GM12878 (cell line): ENCODE data around the gene CIDEC. TPM values are rescaled to one million over a fixed set of nuclear protein-coding genes. Genes with fewer than 3 reads are reported as not detected.

Source experiments
- ATAC-seq: fragments of 200-7000 bp; cut with Tn5 transposase; 3 replicates; pipeline ENCODE4 v1.9.1; 2020; ENCODE audit warnings: mild to moderate bottlenecking, moderate library complexity
- BruUV-seq: library from RNA; stranded (reverse); fragments of 400-500 nt; replicated peaks from 2 replicates; lab custom pipeline; 2021; lab: Mats Ljungman, UMichigan
- CTCF ChIA-PET: fragments of 300-600 bp; sonication (Branson Sonifier 250); formaldehyde crosslinking; extraction: SDS; loops from one replicate; lab custom pipeline; 2021; ENCODE audit warnings: inconsistent platforms; lab: Yijun Ruan, JAX
- POLR2A ChIA-PET: fragments of 350-600 bp; formaldehyde crosslinking; extraction: SDS; loops from one replicate; lab custom pipeline; 2021; ENCODE audit warnings: inconsistent platforms; lab: Charles Lee
- RAD21 ChIA-PET: fragments of 300-600 bp; sonication (Branson Sonifier 250); formaldehyde crosslinking; loops from one replicate; lab custom pipeline; 2023; ENCODE audit warnings: antibody characterized with exemption; ENCODE audit not compliant: unreplicated experiment; lab: Charles Lee
- SMC1A ChIA-PET: fragments of 300-600 bp; sonication (Branson Sonifier 250); formaldehyde crosslinking; loops from one replicate; lab custom pipeline; 2023; ENCODE audit not compliant: unreplicated experiment, uncharacterized antibody; lab: Charles Lee
- DNase-seq: peaks from one replicate; pipeline ENCODE4 v3.0.0-alpha.2; 2011; ENCODE audit warnings: low read depth, low spot score
- FAIRE-seq: peaks from 3 replicates; lab custom pipeline; 2011; peaks lifted over from hg19 to GRCh38; lab: Jason Lieb, UNC
- H2AFZ ChIP-seq: 2 replicates; pipeline ENCODE4 v1.6.0; 2011; ENCODE audit warnings: low read depth, low read length, control low read depth; ENCODE audit not compliant: control insufficient read depth
- H3K27ac ChIP-seq: 2 replicates; pipeline ENCODE4 v1.5.1; 2011; ENCODE audit warnings: control low read depth; ENCODE audit not compliant: control insufficient read depth, insufficient read depth
- H3K27me3 ChIP-seq, 2 experiments: replicated peaks in 1 of 2; 2 replicates each; pipeline versions ENCODE4 v1.6.0 to v1.6.1; 2011; ENCODE audit warnings: low read length in 1 of 2; ENCODE audit not compliant: control insufficient read depth in 2 of 2, insufficient read depth in 2 of 2
- H3K36me3 ChIP-seq, 2 experiments: 2 replicates each; pipeline ENCODE4 v1.5.1; 2011; ENCODE audit warnings: low read length in 1 of 2; ENCODE audit not compliant: control insufficient read depth in 2 of 2, insufficient read depth in 2 of 2
- H3K4me1 ChIP-seq: 2 replicates; pipeline ENCODE4 v1.6.1; 2011; ENCODE audit warnings: mild to moderate bottlenecking, low read length, moderate library complexity, mixed read lengths; ENCODE audit not compliant: control insufficient read depth, insufficient read depth
- H3K4me2 ChIP-seq: 2 replicates; pipeline ENCODE4 v1.6.0; 2011; ENCODE audit warnings: control low read depth; ENCODE audit not compliant: control insufficient read depth, insufficient read depth
- H3K4me3 ChIP-seq: fragments of 200-600 bp; sonication (generic); 2 replicates; pipeline ENCODE4 v1.5.1; 2016
- H3K79me2 ChIP-seq: 2 replicates; pipeline ENCODE4 v1.6.0; 2011; ENCODE audit warnings: low read length; ENCODE audit not compliant: control insufficient read depth, insufficient read depth
- H3K9ac ChIP-seq: 2 replicates; pipeline ENCODE4 v1.8.0; 2011; ENCODE audit warnings: low read length, control low read depth, mixed read lengths; ENCODE audit not compliant: control insufficient read depth, insufficient read depth
- H3K9me3 ChIP-seq: replicated peaks from 3 replicates; pipeline ENCODE4 v1.5.1; 2011; ENCODE audit warnings: mild to moderate bottlenecking, low read length; ENCODE audit not compliant: control insufficient read depth, insufficient read depth
- H4K20me1 ChIP-seq: 2 replicates; pipeline ENCODE4 v1.6.0; 2011; ENCODE audit not compliant: control insufficient read depth, insufficient read depth
- ASH2L ChIP-seq: fragments of 300-600, 200-600 bp; sonication (generic); IDR thresholded peaks from 2 replicates; pipeline ENCODE4 v1.6.1; 2017; ENCODE audit warnings: low read depth, mild to moderate bottlenecking, borderline replicate concordance
- EZH2 ChIP-seq: IDR thresholded peaks from 2 replicates; pipeline ENCODE4 v1.6.1; 2012; ENCODE audit warnings: low read depth, mild to moderate bottlenecking, control low read depth, inconsistent platforms, low read length, borderline replicate concordance; ENCODE audit not compliant: control insufficient read depth
- FOXK2 ChIP-seq: fragments of 450-650 bp; IDR thresholded peaks from 2 replicates; pipeline ENCODE4 v1.6.1; 2017; ENCODE audit warnings: mild to moderate bottlenecking, moderate library complexity
- IKZF2 ChIP-seq, 2 experiments: fragments of 450-650 bp; IDR thresholded peaks; 2 replicates each; pipeline ENCODE4 v1.6.1; 2017; ENCODE audit warnings: mild to moderate bottlenecking in 2 of 2, moderate library complexity in 2 of 2
- IRF5 ChIP-seq: fragments of 450-650 bp; IDR thresholded peaks from 2 replicates; pipeline ENCODE4 v1.6.1; 2017; ENCODE audit warnings: borderline replicate concordance
- JUNB ChIP-seq: IDR thresholded peaks from 2 replicates; pipeline ENCODE4 v1.6.1; 2016; ENCODE audit warnings: antibody characterized with exemption, mild to moderate bottlenecking
- KLF5 ChIP-seq: fragments of 450-650 bp; IDR thresholded peaks from 2 replicates; pipeline ENCODE4 v1.6.1; 2014; ENCODE audit warnings: mild to moderate bottlenecking; ENCODE audit not compliant: partially characterized antibody
- MTA3 ChIP-seq: IDR thresholded peaks from 2 replicates; pipeline ENCODE4 v1.6.1; 2012; ENCODE audit warnings: low read length, inconsistent platforms, borderline replicate concordance
- NRF1 ChIP-seq: conservative IDR thresholded peaks from 2 replicates; pipeline ENCODE4 v1.6.1; 2011; ENCODE audit warnings: mild to moderate bottlenecking, low read depth, low read length, improper control_type of control experiment
- PAX5 ChIP-seq: IDR thresholded peaks from 2 replicates; pipeline ENCODE4 v1.6.1; 2011; ENCODE audit warnings: low read depth, low read length, borderline replicate concordance
- PAX8 ChIP-seq: fragments of 450-650 bp; IDR thresholded peaks from 2 replicates; pipeline ENCODE4 v1.6.1; 2017; ENCODE audit warnings: mild to moderate bottlenecking, moderate library complexity
- POLR2A ChIP-seq: IDR thresholded peaks from 2 replicates; pipeline ENCODE4 v1.6.1; 2011; ENCODE audit warnings: low read depth, mild to moderate bottlenecking, low read length
- RBBP5 ChIP-seq: fragments of 200-600 bp; sonication (generic); conservative IDR thresholded peaks from 2 replicates; pipeline ENCODE4 v1.6.1; 2016
- SIN3A ChIP-seq: IDR thresholded peaks from 2 replicates; pipeline ENCODE4 v1.6.1; 2012; ENCODE audit warnings: low read depth, low read length, improper control_type of control experiment
- SP1 ChIP-seq: IDR thresholded peaks from one replicate; pipeline ENCODE4 v1.6.1; 2011; ENCODE audit warnings: low read depth, low read length
- SREBF1 ChIP-seq: IDR thresholded peaks from 2 replicates; pipeline ENCODE4 v1.6.1; 2012; ENCODE audit warnings: mild to moderate bottlenecking, low read length
- YBX1 ChIP-seq: fragments of 450-650 bp; IDR thresholded peaks from 2 replicates; pipeline ENCODE4 v1.6.1; 2016; ENCODE audit warnings: antibody characterized with exemption
- YY1 ChIP-seq: IDR thresholded peaks from 2 replicates; pipeline ENCODE4 v1.6.1; 2011; ENCODE audit warnings: low read depth, mild to moderate bottlenecking, low read length
- ZNF217 ChIP-seq: fragments of 450-650 bp; IDR thresholded peaks from 2 replicates; pipeline ENCODE4 v1.6.1; 2017; ENCODE audit warnings: antibody characterized with exemption, mild to moderate bottlenecking
- ZZZ3 ChIP-seq: IDR thresholded peaks from 2 replicates; pipeline ENCODE4 v1.6.1; 2011; ENCODE audit warnings: low read depth; ENCODE audit not compliant: control insufficient read depth, insufficient read length
- WGBS: methylation state at CpG from one replicate; pipeline ENCODE4 v1.1.6; 2016; ENCODE audit warnings: low lambda C conversion rate; ENCODE audit not compliant: insufficient replicate concordance, insufficient coverage; ENCODE audit errors: missing lambda C conversion rate; 5-methylcytosine and 5-hydroxymethylcytosine counted together
- in situ Hi-C: fragments of 300-500 bp; cut with MboI; formaldehyde crosslinking; loops from 9 replicates; pipeline ENCODE4 v1.14.3; 2018; ENCODE audit warnings: mixed read lengths
- intact Hi-C: fragments of 100-400 bp; cut with micrococcal nuclease; formaldehyde crosslinking; loops from one replicate; pipeline ENCODE4 v1.14.2; 2022; ENCODE audit not compliant: unreplicated experiment
- polyA plus RNA-seq, 11 experiments: library from polyadenylated mRNA; depleted of rRNA in 4 of 11; unstranded in 6 of 11; stranded (reverse) in 5 of 11; fragments of >200 nt; fragmentation: Nextera tagmentation in 4 of 11; fragmentation: Illumina TruSeq in 1 of 11; extraction: Ambion mirVana in 4 of 11; extraction: Trizol in 1 of 11; gene quantifications; 1 replicate in 1 of 11; 2 replicates in 10 of 11; pipeline versions ENCODE4 v1.2.1 to v1.2.3, GENCODE V29; 2011 to 2016; ENCODE audit warnings: inconsistent platforms in 2 of 11, missing spikeins in 2 of 11, low read depth in 1 of 11
- total RNA-seq, 4 experiments: library from RNA; depleted of rRNA in 3 of 4; stranded (reverse); fragments of >200 nt in 3 of 4; fragmentation: Illumina TruSeq in 1 of 4; extraction: Trizol in 1 of 4; gene quantifications; 2 replicates each; pipeline versions ENCODE4 v1.2.1 to v1.2.3, GENCODE V29; 2013 to 2021

CIDEC gene
- total and polyA plus RNA-seq, 10 of the 15 experiments (the other 5 are each of a cell fraction or from before 2014, with no cell fraction given): 0.10 to 0.49 TPM; not detected in 8

DNA sequence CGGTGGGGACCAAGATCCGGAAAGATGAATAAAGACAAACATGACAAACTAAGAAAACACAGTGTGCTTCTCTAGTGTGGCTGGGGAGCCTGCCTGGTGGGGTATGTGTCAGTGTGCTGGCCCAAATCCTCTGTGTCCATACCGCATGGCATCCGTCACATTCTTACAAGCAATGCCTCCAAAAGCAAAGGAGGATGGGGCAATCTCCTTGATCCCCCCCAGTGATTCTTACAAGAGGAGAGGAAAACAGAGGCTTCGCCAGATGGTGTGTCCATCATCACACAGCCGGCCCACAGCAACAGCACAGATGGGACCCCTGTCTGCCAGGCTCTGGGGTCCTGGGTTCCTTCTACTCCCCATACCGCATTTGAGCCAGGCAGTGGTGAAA, 36.3 kb upstream of the CIDEC start:
- intact Hi-C loops (no loop called here), in situ Hi-C loops (no loop called here)
- peaks cover 10% of the 10 kb centered on the region for H3K4me1 ChIP-seq
- no TSS peak for BruUV-seq
- no peaks in the 10 kb centered on the region for H3K79me2 ChIP-seq
- no peak overlapping the region for H3K27ac ChIP-seq
- no peaks in the 10 kb centered on the region for H4K20me1 ChIP-seq
- SMC1A ChIA-PET: interaction anchor here (0.5 kb wide), 1 partner anchor 16 kb away, joined by 3 read pairs; no protein-coding TSS in a partner anchor
- RAD21 ChIA-PET: interaction anchor here (1.2 kb wide), 1 partner anchor 17 kb away, joined by 5 read pairs; the partner anchor contains the start of gene CRELD1
- H3K36me3 ChIP-seq: no peaks in the 10 kb centered on the region
- H3K4me3 ChIP-seq: no peak overlapping the region
- POLR2A ChIA-PET: interaction anchor here (1.1 kb wide), 1 partner anchor 19 kb away, joined by 3 read pairs; no protein-coding TSS in a partner anchor
- no peak for FAIRE-seq
- peak overlapping the region; percentile 21 for H3K4me2 ChIP-seq
- CTCF ChIA-PET: interaction anchor here (1.0 to 4.4 kb wide), 2 partner anchors 17 to 27 kb away, joined by 3 to 31 read pairs; partner anchors contain the start of gene CRELD1
- H3K9ac ChIP-seq: no peak overlapping the region
- 81% methylated on average over 7 of the region's 7 CpGs for WGBS
- peaks cover 0 to 2% of the 10 kb centered on the region in 2 experiments; a peak in 1 of 4 replicates for H3K27me3 ChIP-seq
- no peak for DNase-seq
- H3K9me3 ChIP-seq: no peaks in the 10 kb centered on the region
- H2AFZ ChIP-seq: no peak overlapping the region; the same call in 1 of the 2 replicates
- no peak for ATAC-seq
- TF ChIP-seq SREBF1: no peak
- TF ChIP-seq IKZF2 (IDR thresholded peaks at IDR 0.05): no peak
- no peak for TF ChIP-seq IRF5
- no peak for TF ChIP-seq YBX1
- no peak for TF ChIP-seq ZNF217
- TF ChIP-seq MTA3: no peak
- TF ChIP-seq SP1: no peak
- no peak for TF ChIP-seq NRF1
- no peak for TF ChIP-seq FOXK2
- no peak for TF ChIP-seq RBBP5
- TF ChIP-seq YY1: no peak
- no peak for TF ChIP-seq ASH2L
- no peak for TF ChIP-seq JUNB
- TF ChIP-seq KLF5: no peak
- TF ChIP-seq POLR2A: no peak
- TF ChIP-seq PAX5: no peak
- TF ChIP-seq ZZZ3: no peak
- TF ChIP-seq EZH2: no peak
- no peak for TF ChIP-seq PAX8
- no peak for TF ChIP-seq SIN3A
